UCSD-AML1 (cell line): ENCODE data around the gene STK33.

Source experiments
- DNase-seq: peaks from one replicate; lab custom pipeline; 2025; ENCODE audit not compliant: unreplicated experiment; lab: John Stamatoyannopoulos, UW

The STK33 gene

GRCh38 chr11:8442301-8442700 is 151.7 kb downstream of the STK33 start:
- no peak for DNase-seq

GRCh38 chr11:8440649-8441048 is 153.4 kb downstream of the STK33 start:
- no peak for DNase-seq

- DNase-seq, result no peak
These were observed 164.5 kb downstream of the STK33 start for GRCh38 chr11:8429483-8429882.

GRCh38 chr11:8426076-8426475 is 168.0 kb downstream of the STK33 start:
- DNase-seq, result no peak

DNA sequence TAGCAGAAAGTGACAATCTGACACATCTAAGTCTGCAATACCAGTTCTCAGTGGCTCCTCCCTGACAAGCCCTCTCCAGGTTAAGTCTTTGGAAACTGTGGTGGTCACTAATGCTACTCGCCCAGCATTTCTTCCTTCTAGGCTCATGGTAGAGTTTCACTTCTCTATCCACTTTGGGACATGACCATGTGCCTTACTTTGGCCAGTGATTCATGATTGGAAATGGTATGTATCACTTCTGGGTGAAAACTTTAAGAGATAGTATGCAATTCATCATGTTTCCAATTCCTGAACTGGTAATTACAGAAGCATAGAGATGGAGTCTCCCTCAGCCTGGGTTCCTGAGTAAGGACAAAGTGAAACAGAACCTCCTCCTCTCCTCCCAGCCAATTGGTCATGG is 178.8 kb downstream of the STK33 start:
- DNase-seq, result no peak

DNA sequence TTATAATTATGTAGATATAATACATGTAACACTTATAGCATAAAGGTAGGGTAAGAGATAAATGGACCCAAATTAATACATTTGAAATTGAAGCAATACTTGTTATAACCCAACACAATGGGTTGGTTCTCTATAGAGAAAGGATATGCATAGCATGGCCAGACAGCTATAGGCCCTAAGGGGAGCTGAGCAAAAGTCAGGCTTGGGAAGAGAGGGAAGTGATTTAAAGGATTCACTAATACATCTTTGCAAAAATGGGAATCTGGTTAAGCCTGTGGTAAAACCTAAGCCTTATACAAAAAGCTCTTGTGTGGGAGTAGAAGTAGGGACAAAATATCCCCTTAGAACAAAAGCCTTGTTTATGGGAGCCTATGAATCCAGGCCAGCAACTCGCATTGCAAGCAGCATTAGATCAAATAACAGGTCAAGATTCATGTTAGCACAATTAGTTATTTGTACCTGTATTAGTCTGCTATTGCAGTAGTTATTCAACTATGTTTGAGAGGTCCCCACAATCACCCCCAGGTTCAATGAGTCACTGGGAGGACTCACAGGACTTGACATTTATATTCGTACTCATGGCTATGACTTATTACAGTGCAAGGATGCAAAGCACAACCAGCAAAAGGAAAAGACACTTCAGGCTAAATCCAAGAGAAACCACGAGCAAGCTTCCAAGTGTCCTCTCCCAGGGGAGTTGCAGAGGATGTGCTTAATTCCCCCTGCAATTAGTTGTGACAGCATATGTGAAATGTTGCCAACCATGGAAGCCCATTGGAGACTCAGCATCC is 185.7 kb downstream of the STK33 start:
- no peak for DNase-seq

GRCh38 chr11:8403310-8403709 is 190.7 kb downstream of the STK33 start:
- DNase-seq, result no peak

GRCh38 chr11:8392886-8393285 is 201.1 kb downstream of the STK33 start:
- DNase-seq, result no peak

GRCh38 chr11:8392166-8392565 is 201.9 kb downstream of the STK33 start:
- DNase-seq, result no peak

- DNase-seq, result no peak
These were observed 203.0 kb downstream of the STK33 start for GRCh38 chr11:8390851-8391612.

DNA sequence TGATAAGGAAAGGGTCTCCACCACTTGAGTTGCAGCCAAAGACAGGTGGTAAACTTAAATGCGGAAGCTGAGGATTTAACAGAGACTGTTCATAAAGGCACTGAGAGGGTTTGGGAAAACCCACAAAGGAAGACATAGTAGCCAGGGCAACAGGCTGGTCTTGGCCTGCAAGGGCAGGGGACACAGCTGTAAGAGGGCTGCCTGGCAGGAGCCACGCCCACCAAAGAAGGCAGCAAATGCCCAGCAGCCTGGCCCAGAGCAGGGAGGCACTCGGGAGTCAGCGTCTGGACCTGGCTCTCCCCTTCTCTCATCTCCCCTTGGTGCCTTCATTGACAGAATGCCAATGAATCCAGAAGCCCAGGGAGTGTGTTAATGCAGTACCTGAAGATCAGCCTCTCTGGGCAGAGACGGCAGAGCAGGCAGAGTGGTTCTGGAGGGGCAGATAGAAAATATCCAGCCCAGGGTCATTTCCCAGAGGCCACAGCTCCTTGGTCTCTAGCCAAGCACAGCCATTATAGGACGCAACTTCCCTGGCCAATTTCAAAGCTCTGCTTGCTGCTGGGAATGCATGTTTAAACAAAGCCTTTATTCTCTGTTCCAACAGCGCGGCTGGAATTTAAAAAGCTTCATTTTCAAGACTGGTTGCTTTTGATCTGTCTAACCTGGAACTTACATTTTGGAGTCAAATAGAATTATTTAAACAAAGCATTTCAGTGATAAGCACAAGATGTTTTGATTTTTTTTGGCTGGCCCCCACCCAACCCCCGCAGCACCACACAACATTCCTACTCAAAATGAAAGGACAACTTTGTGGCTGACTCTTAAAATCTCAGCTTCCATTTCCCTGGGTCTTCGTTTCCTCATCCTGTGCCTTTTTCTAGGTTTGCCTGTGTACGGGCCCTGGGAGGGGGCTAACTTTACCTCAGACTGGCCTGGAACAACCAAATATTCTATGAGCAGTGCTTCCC is 204.7 kb downstream of the STK33 start:
- peak; percentile 20 for DNase-seq

- no peak for DNase-seq
These were observed 206.3 kb downstream of the STK33 start for GRCh38 chr11:8387693-8388092.

- DNase-seq, result no peak
These were observed 206.9 kb downstream of the STK33 start for GRCh38 chr11:8387141-8387540.

DNA sequence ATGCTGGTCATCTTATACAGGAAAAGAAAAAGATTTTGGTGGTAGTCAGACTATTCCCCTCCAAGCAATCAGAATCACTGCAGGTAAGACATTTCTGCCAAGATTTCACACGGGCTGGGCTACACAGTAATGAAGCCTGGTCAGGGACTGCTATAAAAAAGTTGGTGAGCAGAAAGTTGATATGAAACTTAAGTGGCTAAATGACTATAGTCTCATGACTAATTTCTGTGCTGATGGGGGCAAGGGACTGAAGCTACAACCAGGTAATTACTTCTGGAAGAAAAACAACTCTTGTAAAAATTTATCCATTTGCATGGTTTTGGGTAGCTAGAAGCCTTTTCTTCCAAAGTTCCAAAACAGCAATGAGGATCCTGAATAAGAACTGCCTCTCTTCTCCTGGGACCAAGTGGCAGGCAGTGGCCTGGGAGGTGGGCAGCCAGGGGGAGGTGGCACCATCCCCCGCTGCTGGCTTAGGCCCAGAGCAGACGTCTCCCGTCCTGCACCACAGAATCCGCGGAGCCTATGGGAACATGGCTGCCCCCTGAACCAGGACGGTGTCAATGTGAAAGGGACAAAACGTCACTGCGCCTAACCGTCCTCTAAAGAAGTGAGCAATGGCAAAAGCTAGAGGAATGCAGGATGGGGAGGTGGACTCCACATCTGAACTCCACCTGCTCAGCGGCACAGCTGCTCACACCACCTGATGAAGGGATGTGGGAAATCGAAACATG is 207.7 kb downstream of the STK33 start:
- no peak for DNase-seq

DNA sequence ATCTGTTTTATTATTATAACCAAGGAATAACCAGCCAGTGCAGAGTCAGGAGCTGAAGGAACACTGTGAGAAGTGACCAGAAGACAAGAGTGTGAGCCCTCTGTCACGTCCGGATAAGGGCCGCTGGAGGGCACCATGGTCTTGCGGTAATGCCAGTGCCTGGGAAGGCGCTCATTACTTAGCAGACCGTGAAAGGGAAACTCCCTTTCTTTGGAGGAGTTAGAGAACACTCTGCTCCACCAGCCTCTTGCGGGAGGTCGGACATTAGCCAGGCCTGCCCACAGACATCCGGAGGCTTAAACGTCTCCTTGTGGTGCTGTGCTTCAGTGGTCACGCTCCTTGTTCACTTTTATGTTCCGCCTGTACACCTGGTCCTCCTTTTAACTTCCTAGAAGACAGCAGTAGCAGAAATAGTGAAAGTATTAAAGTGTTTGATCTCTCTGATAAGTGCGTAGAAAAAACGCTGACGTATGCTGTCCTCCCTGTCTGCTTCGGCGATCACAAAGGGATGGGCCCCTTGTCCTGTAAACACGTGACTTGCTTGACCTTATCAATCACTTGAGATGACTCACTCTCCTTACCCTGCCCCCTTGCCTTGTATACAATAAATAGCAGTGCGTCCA is 209.7 kb downstream of the STK33 start:
- DNase-seq, result peak; percentile 77

DNA sequence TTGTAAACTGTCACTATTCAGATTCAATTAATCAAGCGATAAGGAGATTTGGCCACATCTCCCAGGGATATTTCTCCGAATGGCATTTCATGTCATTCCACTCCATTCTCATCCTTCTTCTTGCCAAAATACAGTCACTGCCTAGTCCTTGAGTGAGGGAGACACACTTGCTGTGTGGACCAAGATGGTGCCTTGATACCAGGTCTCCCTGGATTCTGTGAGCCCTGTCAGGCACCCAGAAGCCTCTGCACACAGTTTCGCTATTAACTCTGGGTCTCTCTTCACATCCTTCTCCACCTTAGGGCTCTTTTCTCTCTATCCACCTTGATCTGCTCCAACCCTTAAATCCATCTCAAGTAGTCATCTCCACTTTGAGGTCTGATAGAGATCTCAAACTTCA is 210.4 kb downstream of the STK33 start:
- DNase-seq, result no peak

DNA sequence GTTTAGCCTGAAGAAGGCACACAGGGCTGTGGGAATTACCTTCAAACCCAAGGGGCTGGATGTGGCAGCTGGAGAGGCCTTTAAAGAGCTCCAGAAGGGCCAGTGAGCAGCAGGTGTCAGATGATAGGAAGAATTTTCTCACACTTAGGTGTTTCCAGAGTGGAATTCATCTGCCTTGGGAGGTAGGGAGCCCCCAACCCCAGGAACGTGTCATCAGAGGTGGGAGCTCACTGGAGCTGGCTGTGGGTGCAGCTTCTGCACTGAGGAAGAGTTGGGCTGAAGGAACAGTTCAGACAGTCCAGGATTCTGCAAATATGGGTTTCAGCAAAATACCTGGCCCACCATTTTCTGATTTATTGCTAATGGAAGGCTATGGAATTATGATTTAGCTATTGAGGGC is 210.8 kb downstream of the STK33 start:
- DNase-seq, result no peak

GRCh38 chr11:8382436-8383053 is 211.5 kb downstream of the STK33 start:
- DNase-seq, result no peak

- DNase-seq, result no peak
These were observed 212.1 kb downstream of the STK33 start for GRCh38 chr11:8381871-8382396.

DNA sequence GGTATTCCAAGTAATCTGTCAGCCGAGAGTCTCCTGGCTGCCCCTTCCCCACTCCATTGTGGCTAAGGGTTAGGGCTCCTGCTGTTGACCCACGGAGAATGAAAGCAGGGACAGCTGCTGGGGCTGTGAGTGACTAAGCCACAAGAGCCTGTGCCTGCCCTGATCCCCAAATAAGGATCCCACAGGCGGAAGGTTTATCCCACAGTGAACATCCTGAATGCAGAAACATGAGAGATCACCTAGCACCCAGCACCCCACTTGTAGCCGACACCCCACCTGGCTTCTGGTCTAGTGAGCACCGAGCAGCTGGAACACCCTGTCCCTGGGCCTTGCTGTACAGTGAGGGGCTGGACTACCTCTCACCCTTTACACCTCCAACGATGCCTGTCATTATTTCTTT is 212.7 kb downstream of the STK33 start:
- no peak for DNase-seq
